GM23338 (cell line): ENCODE measurements around the gene ARL5B. TPM values are rescaled to one million over a fixed set of nuclear protein-coding genes. Genes with fewer than 3 reads are reported as not detected.

ENCODE experiments used
- ATAC-seq: fragments of 200-7000 bp; cut with Tn5 transposase; 3 replicates; pipeline ENCODE4 v1.9.1; 2020
- DNase-seq: peaks from one replicate; pipeline ENCODE4 v3.0.0-alpha.2; 2015; ENCODE audit warnings: low spot score
- H2AFZ ChIP-seq: fragments of 200-600 bp; sonication (generic); 2 replicates; pipeline ENCODE4 v1.8.0; 2016; ENCODE audit warnings: antibody characterized with exemption, mild to moderate bottlenecking, moderate library complexity
- H3F3A ChIP-seq: fragments of 200-600 bp; sonication (generic); replicated peaks from 2 replicates; pipeline ENCODE4 v1.8.0; 2017; ENCODE audit warnings: antibody characterized with exemption, mixed run types, low read depth
- H3K27ac ChIP-seq: fragments of 200-600 bp; sonication (generic); 2 replicates; pipeline ENCODE4 v1.6.1; 2016; ENCODE audit warnings: low read depth
- H3K27me3 ChIP-seq: fragments of 200-600 bp; sonication (generic); 2 replicates; pipeline ENCODE4 v1.8.0; 2016; ENCODE audit warnings: mild to moderate bottlenecking, mixed run types, moderate library complexity; ENCODE audit not compliant: insufficient read depth
- H3K36me3 ChIP-seq: fragments of 200-600 bp; sonication (generic); 2 replicates; pipeline ENCODE4 v1.8.0; 2016; ENCODE audit warnings: mild to moderate bottlenecking; ENCODE audit not compliant: insufficient read depth
- H3K4me1 ChIP-seq: fragments of 200-600 bp; sonication (generic); 2 replicates; pipeline ENCODE4 v1.8.0; 2016; ENCODE audit warnings: mild to moderate bottlenecking, moderate library complexity; ENCODE audit not compliant: insufficient read depth
- H3K4me2 ChIP-seq: fragments of 200-600 bp; sonication (generic); 2 replicates; pipeline ENCODE4 v1.7.1; 2017; ENCODE audit warnings: mixed run types
- H3K4me3 ChIP-seq: fragments of 200-600 bp; sonication (generic); 2 replicates; pipeline ENCODE4 v1.6.1; 2016; ENCODE audit warnings: mixed run types
- H3K79me2 ChIP-seq: fragments of 200-600 bp; sonication (generic); replicated peaks from 2 replicates; pipeline ENCODE4 v1.8.0; 2017; ENCODE audit warnings: mild to moderate bottlenecking; ENCODE audit not compliant: insufficient read depth
- H3K9me2 ChIP-seq: fragments of 200-600 bp; sonication (generic); 2 replicates; pipeline ENCODE4 v1.8.0; 2017; ENCODE audit not compliant: insufficient read depth
- H4K20me1 ChIP-seq: fragments of 200-600 bp; sonication (generic); replicated peaks from 2 replicates; pipeline ENCODE4 v1.8.0; 2017; ENCODE audit warnings: mild to moderate bottlenecking; ENCODE audit not compliant: insufficient read depth
- H3K27ac Mint-ChIP-seq: 2 replicates; pipeline ENCODE4 v1.8.0; 2020; ENCODE audit warnings: inconsistent platforms, mild to moderate bottlenecking, moderate library complexity, mixed read lengths
- H3K27me3 Mint-ChIP-seq: 3 replicates; pipeline ENCODE4 v1.8.0; 2022; ENCODE audit warnings: low read depth, mild to moderate bottlenecking, moderate library complexity, mixed read lengths, inconsistent platforms; ENCODE audit not compliant: insufficient read depth, poor library complexity
- H3K36me3 Mint-ChIP-seq: 3 replicates; pipeline ENCODE4 v1.8.0; 2021; ENCODE audit warnings: low read depth, mild to moderate bottlenecking, inconsistent platforms, moderate library complexity, mixed read lengths
- H3K4me1 Mint-ChIP-seq: 3 replicates; pipeline ENCODE4 v1.8.0; 2020; ENCODE audit warnings: mild to moderate bottlenecking, inconsistent platforms, mixed read lengths
- H3K4me3 Mint-ChIP-seq: 3 replicates; pipeline ENCODE4 v1.8.0; 2021; ENCODE audit warnings: moderate library complexity, mild to moderate bottlenecking, inconsistent platforms, mixed read lengths
- H3K9me3 Mint-ChIP-seq: 3 replicates; pipeline ENCODE4 v1.8.0; 2020; ENCODE audit warnings: moderate library complexity, mild to moderate bottlenecking, inconsistent platforms, mixed read lengths
- CREB1 ChIP-seq: fragments of 250-450 bp; sonication (Bioruptor Pico); IDR thresholded peaks from 2 replicates; pipeline ENCODE4 v1.5.0; 2020; ENCODE audit warnings: low read depth, mild to moderate bottlenecking, moderate library complexity
- CTCF ChIP-seq, 2 experiments: fragments of 200-600 bp in 1 of 2; sonication (generic) in 1 of 2; conservative IDR thresholded peaks; 2 replicates each; pipeline versions ENCODE4 v1.5.1 to v1.6.1; 2016 to 2017; ENCODE audit warnings: antibody characterized with exemption in 2 of 2, low read depth in 2 of 2, mild to moderate bottlenecking in 2 of 2, moderate library complexity in 1 of 2
- ETS1 ChIP-seq: IDR thresholded peaks from 2 replicates; pipeline ENCODE4 v1.6.1; 2016; ENCODE audit warnings: antibody characterized with exemption
- EZH2phosphoT487 ChIP-seq: fragments of 200-600 bp; sonication (generic); IDR thresholded peaks from one replicate; pipeline ENCODE4 v1.8.1; 2018; ENCODE audit warnings: antibody characterized with exemption; ENCODE audit not compliant: unreplicated experiment
- JUNB ChIP-seq: IDR thresholded peaks from one replicate; pipeline ENCODE4 v1.6.1; 2016; ENCODE audit warnings: antibody characterized with exemption; ENCODE audit not compliant: unreplicated experiment
- POLR2AphosphoS5 ChIP-seq: IDR thresholded peaks from 2 replicates; pipeline ENCODE4 v1.6.1; 2016; ENCODE audit warnings: antibody characterized with exemption, low read depth
- REST ChIP-seq: IDR thresholded peaks from one replicate; pipeline ENCODE4 v1.6.1; 2018; ENCODE audit warnings: antibody characterized with exemption; ENCODE audit not compliant: unreplicated experiment
- STAT1 ChIP-seq: IDR thresholded peaks from one replicate; pipeline ENCODE4 v1.6.1; 2016; ENCODE audit warnings: antibody characterized with exemption; ENCODE audit not compliant: unreplicated experiment
- ZNF114 ChIP-seq: fragments of 250-450 bp; sonication (Bioruptor Pico); IDR thresholded peaks from 2 replicates; pipeline ENCODE4 v1.5.0; 2020; ENCODE audit warnings: mild to moderate bottlenecking, moderate library complexity
- ZNF331 ChIP-seq: fragments of 250-450 bp; sonication (Bioruptor Pico); IDR thresholded peaks from 2 replicates; pipeline ENCODE4 v1.5.0; 2020; ENCODE audit warnings: low read depth, mild to moderate bottlenecking, moderate library complexity
- polyA plus RNA-seq: library from polyadenylated mRNA; unstranded; fragments of >200 nt; fragmentation: Nextera tagmentation; extraction: Ambion mirVana; gene quantifications from 2 replicates; pipeline ENCODE4 v1.2.1, GENCODE V29; 2016
- total RNA-seq: library from RNA; depleted of rRNA; stranded (reverse); fragments of >200 nt; shearing (Covaris generic); gene quantifications from 2 replicates; pipeline ENCODE4 v1.2.3, GENCODE V29; 2014
- TF ChIP-seq, protein P1 (sequence below): fragments of 250-450 bp; sonication (Bioruptor Pico); IDR thresholded peaks from 2 replicates; pipeline ENCODE4 v1.5.0; 2020; ENCODE audit warnings: mild to moderate bottlenecking, moderate library complexity

ARL5B gene
- total and polyA plus RNA-seq, 2 experiments from 2014 or later = 22.8 to 76.4 TPM

DNA sequence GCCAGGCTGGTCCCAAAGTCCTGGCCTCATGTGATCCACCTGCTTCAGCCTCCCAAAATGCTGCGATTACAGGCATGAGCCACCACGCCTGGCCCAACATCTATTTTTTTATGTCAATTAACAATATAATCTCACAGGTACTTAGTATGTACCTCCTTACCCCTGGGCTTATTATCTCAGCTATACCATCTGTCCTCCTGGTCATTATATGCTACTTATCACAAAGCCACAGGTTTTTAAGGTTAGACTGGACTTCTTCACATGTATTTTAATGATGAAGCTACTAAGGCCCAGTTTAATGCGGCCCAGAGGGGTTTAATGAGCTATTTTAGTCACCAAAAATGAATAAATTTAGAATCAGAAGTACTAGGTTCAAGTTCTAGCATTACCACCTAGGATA, 11.3 kb upstream of the ARL5B start:
- 0 out of 2 replicates have a peak, but pooled peaks cover 2% of the 10 kb centered on the region for H3K4me1 ChIP-seq
- H3K9me3 Mint-ChIP-seq = no peaks in the 10 kb centered on the region
- no peak overlapping the region for H2AFZ ChIP-seq
- H3K4me2 ChIP-seq = no peak overlapping the region
- H3K36me3 Mint-ChIP-seq = peaks cover 10% of the 10 kb centered on the region; the same call in 2 of the 3 replicates
- TF ChIP-seq, protein P1, sequence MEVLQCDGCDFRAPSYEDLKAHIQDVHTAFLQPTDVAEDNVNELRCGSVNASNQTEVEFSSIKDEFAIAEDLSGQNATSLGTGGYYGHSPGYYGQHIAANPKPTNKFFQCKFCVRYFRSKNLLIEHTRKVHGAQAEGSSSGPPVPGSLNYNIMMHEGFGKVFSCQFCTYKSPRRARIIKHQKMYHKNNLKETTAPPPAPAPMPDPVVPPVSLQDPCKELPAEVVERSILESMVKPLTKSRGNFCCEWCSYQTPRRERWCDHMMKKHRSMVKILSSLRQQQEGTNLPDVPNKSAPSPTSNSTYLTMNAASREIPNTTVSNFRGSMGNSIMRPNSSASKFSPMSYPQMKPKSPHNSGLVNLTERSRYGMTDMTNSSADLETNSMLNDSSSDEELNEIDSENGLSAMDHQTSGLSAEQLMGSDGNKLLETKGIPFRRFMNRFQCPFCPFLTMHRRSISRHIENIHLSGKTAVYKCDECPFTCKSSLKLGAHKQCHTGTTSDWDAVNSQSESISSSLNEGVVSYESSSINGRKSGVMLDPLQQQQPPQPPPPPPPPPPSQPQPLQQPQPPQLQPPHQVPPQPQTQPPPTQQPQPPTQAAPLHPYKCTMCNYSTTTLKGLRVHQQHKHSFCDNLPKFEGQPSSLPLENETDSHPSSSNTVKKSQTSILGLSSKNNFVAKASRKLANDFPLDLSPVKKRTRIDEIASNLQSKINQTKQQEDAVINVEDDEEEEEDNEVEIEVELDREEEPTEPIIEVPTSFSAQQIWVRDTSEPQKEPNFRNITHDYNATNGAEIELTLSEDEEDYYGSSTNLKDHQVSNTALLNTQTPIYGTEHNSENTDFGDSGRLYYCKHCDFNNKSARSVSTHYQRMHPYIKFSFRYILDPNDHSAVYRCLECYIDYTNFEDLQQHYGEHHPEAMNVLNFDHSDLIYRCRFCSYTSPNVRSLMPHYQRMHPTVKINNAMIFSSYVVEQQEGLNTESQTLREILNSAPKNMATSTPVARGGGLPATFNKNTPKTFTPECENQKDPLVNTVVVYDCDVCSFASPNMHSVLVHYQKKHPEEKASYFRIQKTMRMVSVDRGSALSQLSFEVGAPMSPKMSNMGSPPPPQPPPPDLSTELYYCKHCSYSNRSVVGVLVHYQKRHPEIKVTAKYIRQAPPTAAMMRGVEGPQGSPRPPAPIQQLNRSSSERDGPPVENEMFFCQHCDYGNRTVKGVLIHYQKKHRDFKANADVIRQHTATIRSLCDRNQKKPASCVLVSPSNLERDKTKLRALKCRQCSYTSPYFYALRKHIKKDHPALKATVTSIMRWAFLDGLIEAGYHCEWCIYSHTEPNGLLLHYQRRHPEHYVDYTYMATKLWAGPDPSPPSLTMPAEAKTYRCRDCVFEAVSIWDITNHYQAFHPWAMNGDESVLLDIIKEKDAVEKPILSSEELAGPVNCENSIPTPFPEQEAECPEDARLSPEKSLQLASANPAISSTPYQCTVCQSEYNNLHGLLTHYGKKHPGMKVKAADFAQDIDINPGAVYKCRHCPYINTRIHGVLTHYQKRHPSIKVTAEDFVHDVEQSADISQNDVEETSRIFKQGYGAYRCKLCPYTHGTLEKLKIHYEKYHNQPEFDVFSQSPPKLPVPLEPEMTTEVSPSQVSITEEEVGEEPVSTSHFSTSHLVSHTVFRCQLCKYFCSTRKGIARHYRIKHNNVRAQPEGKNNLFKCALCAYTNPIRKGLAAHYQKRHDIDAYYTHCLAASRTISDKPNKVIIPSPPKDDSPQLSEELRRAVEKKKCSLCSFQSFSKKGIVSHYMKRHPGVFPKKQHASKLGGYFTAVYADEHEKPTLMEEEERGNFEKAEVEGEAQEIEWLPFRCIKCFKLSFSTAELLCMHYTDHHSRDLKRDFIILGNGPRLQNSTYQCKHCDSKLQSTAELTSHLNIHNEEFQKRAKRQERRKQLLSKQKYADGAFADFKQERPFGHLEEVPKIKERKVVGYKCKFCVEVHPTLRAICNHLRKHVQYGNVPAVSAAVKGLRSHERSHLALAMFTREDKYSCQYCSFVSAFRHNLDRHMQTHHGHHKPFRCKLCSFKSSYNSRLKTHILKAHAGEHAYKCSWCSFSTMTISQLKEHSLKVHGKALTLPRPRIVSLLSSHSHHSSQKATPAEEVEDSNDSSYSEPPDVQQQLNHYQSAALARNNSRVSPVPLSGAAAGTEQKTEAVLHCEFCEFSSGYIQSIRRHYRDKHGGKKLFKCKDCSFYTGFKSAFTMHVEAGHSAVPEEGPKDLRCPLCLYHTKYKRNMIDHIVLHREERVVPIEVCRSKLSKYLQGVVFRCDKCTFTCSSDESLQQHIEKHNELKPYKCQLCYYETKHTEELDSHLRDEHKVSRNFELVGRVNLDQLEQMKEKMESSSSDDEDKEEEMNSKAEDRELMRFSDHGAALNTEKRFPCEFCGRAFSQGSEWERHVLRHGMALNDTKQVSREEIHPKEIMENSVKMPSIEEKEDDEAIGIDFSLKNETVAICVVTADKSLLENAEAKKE (CRISPR knock-in tag) = no peak
- TF ChIP-seq CTCF (conservative IDR thresholded peaks at IDR 0.05; ENCODE audit: low read depth in 2 of 2) = no peak
- no peak for TF ChIP-seq POLR2AphosphoS5
- TF ChIP-seq STAT1 = no peak
- no peak for TF ChIP-seq EZH2phosphoT487
- TF ChIP-seq CREB1 (CRISPR knock-in tag) = no peak
- TF ChIP-seq ZNF114 (CRISPR knock-in tag) = no peak
- no peak for TF ChIP-seq ETS1
- no peak for TF ChIP-seq REST
- TF ChIP-seq ZNF331 = no peak
- TF ChIP-seq JUNB = no peak
- H3K4me3 ChIP-seq = no peak overlapping the region
- peaks cover 32% of the 10 kb centered on the region for H3K79me2 ChIP-seq
- no peak overlapping the region for H3K27ac Mint-ChIP-seq
- no peaks in the 10 kb centered on the region for H3F3A ChIP-seq
- no peaks in the 10 kb centered on the region for H4K20me1 ChIP-seq
- no peak overlapping the region for H3K27ac ChIP-seq
- H3K27me3 ChIP-seq = no peaks in the 10 kb centered on the region
- H3K4me3 Mint-ChIP-seq = no peak overlapping the region
- DNase-seq (no peak), ATAC-seq (no peak)
- H3K27me3 Mint-ChIP-seq = no peaks in the 10 kb centered on the region
- peaks cover 4% of the 10 kb centered on the region; the same call in 2 of the 3 replicates for H3K4me1 Mint-ChIP-seq
- H3K9me2 ChIP-seq = no peaks in the 10 kb centered on the region
- no peaks in the 10 kb centered on the region; the same call in 1 of the 2 replicates for H3K36me3 ChIP-seq
